Heart left ventricle (tissue), 16 donors: ENCODE measurements around the gene FGF19. TPM values are rescaled to one million over a fixed set of nuclear protein-coding genes. Genes with fewer than 3 reads are reported as not detected.
"Not testable (repeated sequence)": the region's sequence is repeated elsewhere in the genome, so short reads cannot be mapped to it uniquely, and the experiment has no call there.

ENCODE experiments used
- ATAC-seq, 4 donors: fragments of 200-7000 bp; cut with Tn5 transposase; one replicate each; pipeline ENCODE4 v1.9.1; 2020 to 2022; ENCODE audit warnings: moderate library complexity in 4 of 4, mild to moderate bottlenecking in 3 of 4, moderate number of reproducible peaks in 1 of 4
- DNase-seq, 5 donors: peaks; one replicate each; pipeline ENCODE4 v3.0.0-alpha.2; 2020
- H3K27ac ChIP-seq, 12 donors: fragments of 200-600 bp; sonication (generic) in 4 of 12; one replicate each; pipeline versions ENCODE4 v1.5.0 to v1.8.0; 2016 to 2022; ENCODE audit warnings: mild to moderate bottlenecking in 2 of 12
- H3K27me3 ChIP-seq, 9 donors: fragments of 200-600 bp; sonication (generic) in 2 of 9; one replicate each; pipeline versions ENCODE4 v1.5.1 to v1.8.0; 2016 to 2022; ENCODE audit warnings: mild to moderate bottlenecking in 3 of 9
- H3K36me3 ChIP-seq, 9 donors: fragments of 200-600 bp; sonication (generic) in 2 of 9; one replicate each; pipeline versions ENCODE4 v1.5.0 to v1.8.0; 2018 to 2022; ENCODE audit warnings: mild to moderate bottlenecking in 2 of 9
- H3K4me1 ChIP-seq, 12 donors: fragments of 200-600 bp; sonication (generic) in 4 of 12; one replicate each; pipeline versions ENCODE4 v1.5.0 to v1.8.0; 2016 to 2022; ENCODE audit warnings: mild to moderate bottlenecking in 3 of 12
- H3K4me3 ChIP-seq, 12 donors: fragments of 200-600 bp; sonication (generic) in 4 of 12; one replicate each; pipeline versions ENCODE4 v1.5.0 to v1.8.0; 2017 to 2022; ENCODE audit warnings: mild to moderate bottlenecking in 9 of 12, moderate library complexity in 4 of 12
- H3K9me3 ChIP-seq, 12 donors: fragments of 200-600 bp; sonication (generic) in 4 of 12; one replicate each; pipeline versions ENCODE4 v1.5.0 to v1.8.0; 2016 to 2022; ENCODE audit warnings: mild to moderate bottlenecking in 1 of 12
- CTCF ChIP-seq, 12 donors: fragments of 200-600 bp; sonication (generic) in 4 of 12; IDR thresholded peaks; one replicate each; pipeline versions ENCODE4 v1.5.0 to v1.8.0; 2018 to 2022; ENCODE audit warnings: antibody characterized with exemption in 12 of 12, mild to moderate bottlenecking in 5 of 12
- POLR2A ChIP-seq, 2 donors: fragments of 450-650 bp; IDR thresholded peaks; one replicate each; pipeline ENCODE4 v1.6.1; 2017; ENCODE audit warnings: antibody characterized with exemption in 2 of 2, mild to moderate bottlenecking in 2 of 2, moderate library complexity in 2 of 2
- WGBS, 4 donors: extraction: QIAGEN DNeasy Blood & Tissue Kit in 2 of 4; methylation state at CpG; one replicate each; pipeline versions ENCODE4 v1.1.5 to v1.1.7; 2013 to 2018; 5-methylcytosine and 5-hydroxymethylcytosine counted together
- intact Hi-C, 10 donors: fragments of 100-400 bp; cut with DNase I; formaldehyde crosslinking; loops; one replicate each; pipeline versions ENCODE4 v1.11.1 to v1.14.2; 2022
- polyA plus RNA-seq, 2 donors: library from polyadenylated mRNA; stranded (reverse); fragments of 200-250 nt; gene quantifications; one replicate each; pipeline ENCODE4 v1.2.3, GENCODE V29; 2013
- total RNA-seq, 9 donors: library from RNA; depleted of rRNA in 2 of 9; stranded (reverse); fragments of >200 nt in 2 of 9; fragmentation: NEBNext Ultra II Directional in 3 of 9; extraction: Animal tissue kit (Norgen Biotek cat#: 25700) in 3 of 9; gene quantifications; one replicate each; pipeline versions ENCODE4 v1.1.0 to v1.2.4, GENCODE V29; 2016 to 2023
- donor health status: ischemic (EF 13 %, LVEDD 7.1; RV severe dilation, severe dysfunction).
- donor health status: healthy with polysubstance abuse.
- donor health status: DM: no; HTN: yes; CAD: no.
- donor health status: DM: no; HTN: no; CAD: no.
- donor health status: ischemic (EF 25% LVEDD 6.9; RV normal size, moderate dysfunction).
- donor health status: ischemic (EF 25% LVEDD 5.7; RV mildly dilated, moderate dysfunction).
- donor health status: healthy.
- donor health status: DM: yes; HTN: yes; CAD: no.
- donor health status: ischemic (EF 35%, LVEDD 5.7; RV mildly dilated, moderate dysfunction).
- donor health status: nonischemic (EF 11% LVEDD 7.7; RV severe dilation, severe dysfunction).
- donor health status: DM: yes; HTN: yes; CAD: no.
- donor health status: PGD.
- donor health status: ischemic (EF 29% LVEDD 5.4; RV normal size, mild dysfunction).
- donor health status: nonischemic (EF 23%, LVEDD 6.1; RV moderate dilation, normal function).

The FGF19 gene
- total and polyA plus RNA-seq, 11 donors: not detected

GRCh38 chr11:69692422-69692821 lies 11.4 kb downstream of the FGF19 start:
- H3K27ac ChIP-seq: no peak overlapping the region
- no peak overlapping the region for H3K4me3 ChIP-seq
- no peaks in the 10 kb centered on the region for H3K36me3 ChIP-seq
- no peak for TF ChIP-seq CTCF (IDR thresholded peaks at IDR 0.05)
- intact Hi-C loops: no loop called here
- ATAC-seq (no peak), DNase-seq (no peak)
- no peaks in the 10 kb centered on the region for H3K4me1 ChIP-seq
- peaks cover 0 to 8% (median 0%) of the 10 kb centered on the region in 12 donors for H3K9me3 ChIP-seq
- H3K27me3 ChIP-seq: peaks cover 0 to 30% (median 9%) of the 10 kb centered on the region in 9 donors

GRCh38 chr11:69691463-69691862 lies 12.4 kb downstream of the FGF19 start:
- no peak overlapping the region for H3K4me3 ChIP-seq
- H3K4me1 ChIP-seq: no peaks in the 10 kb centered on the region
- WGBS, 4 donors: 80 to 89% (median 83%) methylated on average over 2 of the region's 2 CpGs
- intact Hi-C loops: no loop called here
- no peak for ATAC-seq
- no peak overlapping the region for H3K27ac ChIP-seq
- H3K27me3 ChIP-seq: peaks cover 0 to 30% (median 5%) of the 10 kb centered on the region in 9 donors
- DNase-seq: no peak
- peaks cover 0 to 8% (median 0%) of the 10 kb centered on the region in 12 donors for H3K9me3 ChIP-seq
- TF ChIP-seq CTCF (IDR thresholded peaks at IDR 0.05) (no peak), POLR2A (IDR thresholded peaks at IDR 0.05) (no peak)
- no peaks in the 10 kb centered on the region for H3K36me3 ChIP-seq

- peaks cover 0 to 7% (median 0%) of the 10 kb centered on the region in 12 donors for H3K4me1 ChIP-seq
- peaks cover 0 to 8% (median 0%) of the 10 kb centered on the region in 12 donors for H3K9me3 ChIP-seq
- 88 to 94% (median 90%) methylated on average over 5 of the region's 5 CpGs for WGBS, 4 donors
- H3K4me3 ChIP-seq: no peak overlapping the region
- no peak overlapping the region for H3K27ac ChIP-seq
- intact Hi-C loops: loop anchor here in 8 of 10 donors (2.0 to 5.0 kb wide), 7 partner anchors 113 to 508 kb away; no protein-coding TSS in a partner anchor
- TF ChIP-seq POLR2A (IDR thresholded peaks at IDR 0.05) (no peak), CTCF (IDR thresholded peaks at IDR 0.05) (no peak)
- DNase-seq (no peak), ATAC-seq (no peak)
- H3K36me3 ChIP-seq: no peaks in the 10 kb centered on the region
- peaks cover 0 to 27% (median 3%) of the 10 kb centered on the region in 9 donors for H3K27me3 ChIP-seq
Observed at GRCh38 chr11:69689484-69690319, 14.1 kb downstream of the FGF19 start.

- 78 to 83% (median 81%) methylated on average over 5 of the region's 5 CpGs for WGBS, 4 donors
- peaks cover 0 to 16% (median 3%) of the 10 kb centered on the region in 9 donors for H3K27me3 ChIP-seq
Observed at GRCh38 chr11:69687969-69688771, 15.7 kb downstream of the FGF19 start.

More at GRCh38 chr11:69687969-69688771, 15.7 kb downstream of the FGF19 start:
- not testable (repeated sequence) for H3K9me3 ChIP-seq, ATAC-seq, H3K4me1 ChIP-seq, H3K4me3 ChIP-seq, H3K27ac ChIP-seq, DNase-seq, H3K36me3 ChIP-seq
- intact Hi-C loops: loop anchor here (2.0 to 5.0 kb wide), 9 partner anchors 114 to 509 kb away; no protein-coding TSS in a partner anchor
